PFSK-1 (cell line): ENCODE results near the gene TM9SF1.

Experiments
- FOXP2 ChIP-seq: optimal IDR thresholded peaks from 2 replicates; pipeline ENCODE3; 2011; ENCODE audit warnings: borderline replicate concordance, control low read depth, inconsistent platforms; ENCODE audit not compliant: insufficient read depth; ENCODE audit errors: extremely low read length, extremely low read depth
- POLR2AphosphoS5 ChIP-seq: IDR thresholded peaks from 2 replicates; pipeline ENCODE4 v1.6.1; 2012; ENCODE audit warnings: low read depth, mild to moderate bottlenecking, control low read depth, low read length, moderate library complexity
- SIN3A ChIP-seq: IDR thresholded peaks from 2 replicates; pipeline ENCODE4 v1.6.1; 2012; ENCODE audit warnings: mild to moderate bottlenecking, low read length, moderate library complexity, borderline replicate concordance; ENCODE audit not compliant: insufficient read depth
- TAF1 ChIP-seq: IDR thresholded peaks from 2 replicates; pipeline ENCODE4 v1.6.1; 2012; ENCODE audit warnings: low read length, control low read depth, borderline replicate concordance; ENCODE audit not compliant: insufficient read depth
- TF ChIP-seq, protein P1 (sequence below), 2 experiments: IDR thresholded peaks; 2 replicates each; pipeline versions ENCODE4 v1.6.1 to v1.8.0; 2011 to 2012; ENCODE audit warnings: low read depth in 2 of 2, low read length in 2 of 2, control low read depth in 1 of 2, inconsistent platforms in 1 of 2, mild to moderate bottlenecking in 1 of 2, moderate library complexity in 1 of 2; ENCODE audit not compliant: insufficient read depth in 1 of 2

The TM9SF1 gene

DNA sequence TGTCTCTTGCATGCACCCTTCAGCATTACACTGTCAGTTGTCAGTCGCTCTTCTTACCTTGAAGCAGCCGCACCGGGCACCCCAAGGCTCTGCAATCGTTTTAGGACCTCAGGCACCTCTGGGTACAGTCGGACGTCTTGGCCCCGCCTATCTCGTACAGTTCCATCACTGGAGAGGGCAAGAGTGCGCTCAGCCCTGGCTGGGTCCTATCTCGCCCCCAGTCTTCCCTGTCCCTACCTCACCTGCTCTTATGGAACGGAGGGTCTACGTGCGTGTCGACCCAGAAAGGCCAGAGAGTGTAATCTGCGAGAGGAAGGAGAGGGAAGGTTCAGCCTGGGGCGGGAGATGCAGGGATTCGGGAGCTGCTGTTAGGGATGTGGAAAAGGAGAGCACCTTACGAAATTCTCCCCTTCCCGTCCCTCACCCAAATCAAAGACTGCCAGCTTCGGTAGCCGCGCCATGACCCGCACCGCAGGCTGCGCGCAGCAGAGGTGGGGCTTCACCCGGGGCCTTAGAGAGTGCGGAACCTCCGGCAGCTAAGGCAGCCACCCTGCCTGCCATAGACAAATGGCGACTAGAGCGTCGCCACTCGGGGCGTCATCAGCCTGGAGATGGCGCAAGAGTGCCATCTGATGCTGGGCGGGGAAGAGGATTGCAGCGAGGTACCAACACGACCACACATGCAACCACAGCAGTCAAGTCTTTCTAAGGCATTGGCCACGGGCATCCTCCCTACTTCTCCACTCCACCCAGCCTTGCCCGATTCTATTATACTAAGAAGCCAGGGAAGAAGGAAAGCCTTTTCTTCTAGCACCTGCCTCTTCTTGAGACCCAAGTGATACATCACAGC lies 20.5 kb upstream of the TM9SF1 start, which contains the start of gene MDP1:
Gene MDP1, minus strand, starts transcription at position 572 of the 850 bp plus-strand sequence. Its CDS starts 111 bp downstream, at position 461.
- peak; percentile 51; the same call in 1 of the 2 replicates for TF ChIP-seq TAF1
- TF ChIP-seq, protein P1, sequence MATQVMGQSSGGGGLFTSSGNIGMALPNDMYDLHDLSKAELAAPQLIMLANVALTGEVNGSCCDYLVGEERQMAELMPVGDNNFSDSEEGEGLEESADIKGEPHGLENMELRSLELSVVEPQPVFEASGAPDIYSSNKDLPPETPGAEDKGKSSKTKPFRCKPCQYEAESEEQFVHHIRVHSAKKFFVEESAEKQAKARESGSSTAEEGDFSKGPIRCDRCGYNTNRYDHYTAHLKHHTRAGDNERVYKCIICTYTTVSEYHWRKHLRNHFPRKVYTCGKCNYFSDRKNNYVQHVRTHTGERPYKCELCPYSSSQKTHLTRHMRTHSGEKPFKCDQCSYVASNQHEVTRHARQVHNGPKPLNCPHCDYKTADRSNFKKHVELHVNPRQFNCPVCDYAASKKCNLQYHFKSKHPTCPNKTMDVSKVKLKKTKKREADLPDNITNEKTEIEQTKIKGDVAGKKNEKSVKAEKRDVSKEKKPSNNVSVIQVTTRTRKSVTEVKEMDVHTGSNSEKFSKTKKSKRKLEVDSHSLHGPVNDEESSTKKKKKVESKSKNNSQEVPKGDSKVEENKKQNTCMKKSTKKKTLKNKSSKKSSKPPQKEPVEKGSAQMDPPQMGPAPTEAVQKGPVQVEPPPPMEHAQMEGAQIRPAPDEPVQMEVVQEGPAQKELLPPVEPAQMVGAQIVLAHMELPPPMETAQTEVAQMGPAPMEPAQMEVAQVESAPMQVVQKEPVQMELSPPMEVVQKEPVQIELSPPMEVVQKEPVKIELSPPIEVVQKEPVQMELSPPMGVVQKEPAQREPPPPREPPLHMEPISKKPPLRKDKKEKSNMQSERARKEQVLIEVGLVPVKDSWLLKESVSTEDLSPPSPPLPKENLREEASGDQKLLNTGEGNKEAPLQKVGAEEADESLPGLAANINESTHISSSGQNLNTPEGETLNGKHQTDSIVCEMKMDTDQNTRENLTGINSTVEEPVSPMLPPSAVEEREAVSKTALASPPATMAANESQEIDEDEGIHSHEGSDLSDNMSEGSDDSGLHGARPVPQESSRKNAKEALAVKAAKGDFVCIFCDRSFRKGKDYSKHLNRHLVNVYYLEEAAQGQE (IDR thresholded peaks at IDR 0.05; ENCODE audit: insufficient read depth in 1 of 2, low read depth in 2 of 2, low read length in 2 of 2): no peak
- TF ChIP-seq SIN3A: no peak
- TF ChIP-seq POLR2AphosphoS5: peak; percentile 71
- peak; percentile 78 for TF ChIP-seq FOXP2

DNA sequence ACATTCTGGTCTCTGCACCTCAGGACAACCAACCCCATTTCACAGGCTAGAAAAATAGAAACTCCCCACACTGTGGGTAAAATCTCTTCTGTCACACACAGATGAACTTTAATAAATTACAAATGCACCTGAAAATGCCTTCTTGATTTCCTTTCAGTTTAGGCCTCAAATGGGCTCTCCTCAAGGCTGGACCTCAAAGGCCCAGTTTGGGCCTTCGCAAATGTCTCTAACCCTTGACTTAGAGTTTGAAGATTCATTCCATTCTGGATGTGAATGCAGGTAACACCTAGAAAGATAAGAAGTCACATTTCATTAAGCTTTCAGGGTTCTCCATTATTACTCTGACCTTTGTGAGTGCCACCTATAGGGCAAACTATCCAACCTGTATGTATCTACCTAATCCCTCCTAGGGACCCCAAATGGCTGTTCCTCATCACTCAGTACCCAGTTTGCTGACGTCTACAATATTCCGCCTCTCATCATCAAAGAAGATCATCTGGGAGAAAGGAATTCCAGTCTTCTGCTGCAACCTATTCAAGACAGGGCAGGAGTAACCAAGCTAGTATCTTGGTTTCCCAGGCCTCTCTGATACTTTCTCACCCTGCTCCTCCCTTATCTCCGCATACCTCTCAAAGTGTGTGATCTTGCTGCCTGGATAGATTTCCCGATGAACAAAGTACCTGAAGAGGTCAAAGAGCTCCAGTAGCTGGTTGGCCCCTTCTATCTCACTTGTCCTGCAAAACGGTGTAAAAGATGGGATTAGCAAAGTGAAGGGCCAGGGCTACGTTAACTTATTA lies 18.8 kb upstream of the TM9SF1 start:
- TF ChIP-seq SIN3A: no peak
- TF ChIP-seq POLR2AphosphoS5: no peak
- no peak for TF ChIP-seq FOXP2

DNA sequence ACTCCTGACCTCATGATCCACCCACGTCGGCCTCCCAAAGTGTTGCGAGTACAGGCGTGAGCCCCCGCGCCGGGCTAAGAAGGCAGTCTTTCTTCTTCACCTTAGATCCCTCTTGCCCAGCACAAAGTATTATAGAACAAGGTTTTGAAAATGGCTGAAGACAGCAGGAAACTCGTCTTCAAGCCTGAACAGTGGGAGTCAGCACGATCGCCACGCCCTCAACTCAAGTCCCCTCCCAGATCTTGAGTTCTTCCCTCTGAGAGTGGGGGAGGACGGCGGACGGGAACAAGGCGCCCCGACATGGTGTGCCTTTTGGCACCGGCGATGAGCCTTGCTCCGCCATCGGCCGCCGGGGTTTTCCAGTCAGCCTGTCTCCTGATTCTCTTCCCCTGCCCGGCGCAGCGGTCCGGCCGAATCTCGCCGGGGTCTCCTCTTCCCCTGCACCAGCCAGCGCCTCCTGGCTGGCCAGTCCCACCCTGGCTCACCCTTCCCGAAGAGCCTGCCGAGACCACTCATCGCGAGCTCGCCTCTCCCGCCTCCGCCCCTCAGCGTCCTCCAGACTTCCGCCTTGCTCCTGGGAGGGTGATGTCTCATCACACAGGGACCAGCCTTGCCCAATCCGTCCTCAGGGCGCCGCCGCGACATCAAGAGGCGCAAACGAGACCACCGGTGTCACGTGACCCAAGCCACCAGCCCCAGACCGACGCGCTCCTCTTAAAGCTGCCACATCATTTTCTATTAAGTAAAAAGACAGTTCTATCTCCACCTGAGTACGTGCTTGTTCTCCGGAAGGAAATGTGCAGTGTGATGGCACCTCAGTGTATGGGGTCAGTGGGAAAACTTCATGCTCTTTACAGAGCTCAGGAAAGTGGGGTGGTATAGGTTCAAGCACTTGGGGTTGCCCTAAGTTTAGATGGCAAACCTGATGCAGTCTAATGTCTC lies 18.0 kb upstream of the TM9SF1 start, which contains the start of gene CHMP4A:
Gene CHMP4A, minus strand, starts transcription at position 565 of the 942 bp plus-strand sequence. Its CDS starts 49 bp downstream, at position 516.
- TF ChIP-seq TAF1 (no peak), FOXP2 (peak; percentile 63), POLR2AphosphoS5 (peak; percentile 67; the same call in 1 of the 2 replicates)

DNA sequence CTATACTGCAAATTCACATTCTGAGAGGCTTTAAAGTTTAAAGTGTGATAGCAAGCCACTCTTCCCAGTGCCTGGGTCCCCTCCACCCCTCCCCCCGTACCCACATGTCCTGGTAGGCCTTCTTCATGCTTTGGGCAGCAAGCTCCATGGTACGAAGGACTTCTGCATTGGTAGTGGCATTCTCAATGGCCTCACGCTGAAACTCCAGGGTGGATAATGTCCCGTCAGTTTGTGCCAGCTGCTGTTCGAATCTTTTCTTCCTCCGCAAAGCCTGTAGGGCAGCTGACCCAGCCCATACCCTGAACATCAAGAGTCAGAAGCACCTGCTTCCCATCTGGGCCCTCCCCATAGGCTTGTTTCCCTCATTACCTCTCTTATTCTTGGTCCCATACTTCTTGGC lies 16.1 kb upstream of the TM9SF1 start:
- TF ChIP-seq POLR2AphosphoS5 (no peak), SIN3A (no peak), TAF1 (no peak), FOXP2 (no peak)
- TF ChIP-seq, protein P1 (IDR thresholded peaks at IDR 0.05; ENCODE audit: insufficient read depth in 1 of 2, low read depth in 2 of 2, low read length in 2 of 2): no peak

DNA sequence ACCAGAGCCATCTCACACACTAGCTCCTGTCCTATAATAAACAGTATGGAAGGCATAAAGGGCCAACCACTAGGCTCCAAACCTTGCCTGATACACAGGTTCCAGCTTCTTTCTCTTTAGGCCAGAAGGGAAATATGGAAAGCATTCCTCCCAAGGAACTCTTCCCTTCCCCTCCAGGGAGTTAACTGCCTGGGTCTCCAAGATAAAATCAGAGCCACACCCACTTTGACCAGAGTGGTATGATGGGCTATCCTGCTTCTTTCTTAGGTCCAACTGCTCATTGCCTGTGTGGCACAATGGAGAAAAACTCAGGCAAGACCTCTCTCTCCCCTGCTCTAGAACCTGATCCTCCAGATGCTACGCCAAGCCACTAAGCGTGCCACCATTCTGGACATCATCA lies 12.4 kb upstream of the TM9SF1 start:
- TF ChIP-seq FOXP2 (no peak), SIN3A (no peak), TAF1 (no peak), POLR2AphosphoS5 (no peak)
- TF ChIP-seq, protein P1 (IDR thresholded peaks at IDR 0.05; ENCODE audit: insufficient read depth in 1 of 2, low read depth in 2 of 2, low read length in 2 of 2): no peak
